ENCODE data around the gene FBXL5.
A peak's percentile ranks its signal among the peaks of the same experiment; 100 is the strongest.

The FBXL5 gene, protein sequence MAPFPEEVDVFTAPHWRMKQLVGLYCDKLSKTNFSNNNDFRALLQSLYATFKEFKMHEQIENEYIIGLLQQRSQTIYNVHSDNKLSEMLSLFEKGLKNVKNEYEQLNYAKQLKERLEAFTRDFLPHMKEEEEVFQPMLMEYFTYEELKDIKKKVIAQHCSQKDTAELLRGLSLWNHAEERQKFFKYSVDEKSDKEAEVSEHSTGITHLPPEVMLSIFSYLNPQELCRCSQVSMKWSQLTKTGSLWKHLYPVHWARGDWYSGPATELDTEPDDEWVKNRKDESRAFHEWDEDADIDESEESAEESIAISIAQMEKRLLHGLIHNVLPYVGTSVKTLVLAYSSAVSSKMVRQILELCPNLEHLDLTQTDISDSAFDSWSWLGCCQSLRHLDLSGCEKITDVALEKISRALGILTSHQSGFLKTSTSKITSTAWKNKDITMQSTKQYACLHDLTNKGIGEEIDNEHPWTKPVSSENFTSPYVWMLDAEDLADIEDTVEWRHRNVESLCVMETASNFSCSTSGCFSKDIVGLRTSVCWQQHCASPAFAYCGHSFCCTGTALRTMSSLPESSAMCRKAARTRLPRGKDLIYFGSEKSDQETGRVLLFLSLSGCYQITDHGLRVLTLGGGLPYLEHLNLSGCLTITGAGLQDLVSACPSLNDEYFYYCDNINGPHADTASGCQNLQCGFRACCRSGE

DNA sequence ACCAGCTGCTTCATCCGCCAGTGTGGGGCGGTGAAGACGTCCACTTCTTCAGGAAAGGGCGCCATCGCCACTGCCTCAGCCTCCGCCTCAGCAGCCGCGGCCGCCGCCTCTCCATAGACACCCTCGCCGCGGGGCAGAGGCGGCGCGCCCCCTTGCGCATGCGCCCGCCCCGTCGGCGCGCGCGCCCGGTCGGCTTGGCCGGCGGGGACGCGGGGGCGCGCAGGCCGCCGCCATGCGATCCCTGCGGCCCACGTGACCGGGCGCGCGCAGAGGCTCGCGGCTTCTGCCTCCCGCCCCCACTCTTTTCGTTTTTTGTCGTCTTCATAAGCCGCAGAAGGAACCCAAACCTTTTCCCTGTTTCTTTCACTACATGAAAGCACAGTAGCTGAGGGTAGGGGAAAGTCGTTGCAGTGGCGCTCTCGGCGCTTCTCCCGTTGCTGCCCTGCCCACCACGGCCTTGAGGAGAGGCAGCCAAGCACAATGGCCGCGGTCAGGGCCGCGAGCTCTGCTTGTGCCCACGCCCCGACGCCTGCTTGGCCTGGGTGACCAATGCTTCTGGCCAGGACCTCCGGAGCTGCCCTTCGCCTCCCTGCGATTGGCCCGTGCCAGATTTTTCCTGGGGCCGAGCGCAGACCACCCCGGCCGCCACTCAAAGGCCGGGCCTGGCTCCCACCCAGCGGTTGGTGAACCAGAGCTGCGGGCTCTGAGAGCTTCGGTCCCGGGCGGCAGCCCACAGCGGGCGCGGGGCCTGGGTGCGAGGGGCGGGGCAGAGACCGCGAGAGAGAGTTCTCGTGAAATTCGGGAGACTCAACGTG lies at the start of gene FBXL5:
FBXL5 (minus strand) TSS at position 135 of the 815 bp plus-strand sequence; CDS start at position 65, 70 bp downstream.
- peaks cover 15% of the 10 kb centered on the region for H3K4me1 ChIP-seq (ENCODE audit: control insufficient read depth, insufficient read depth, low read length)
- no peaks in the 10 kb centered on the region for H3K9me3 ChIP-seq (ENCODE audit: control insufficient read depth, low read length)
- H3K4me3 ChIP-seq (ENCODE audit: low read length): peak within 1 kb of the TSS; percentile 94
- peak within 1 kb of the TSS; percentile 96 for H3K9ac ChIP-seq (ENCODE audit: low read length)
- H3K27me3 ChIP-seq (ENCODE audit: control insufficient read depth, insufficient read depth, low read length): no peaks in the 10 kb centered on the region
- no peaks in the 10 kb centered on the region for H3K36me3 ChIP-seq (ENCODE audit: control insufficient read depth, insufficient read depth, low read length)

DNA sequence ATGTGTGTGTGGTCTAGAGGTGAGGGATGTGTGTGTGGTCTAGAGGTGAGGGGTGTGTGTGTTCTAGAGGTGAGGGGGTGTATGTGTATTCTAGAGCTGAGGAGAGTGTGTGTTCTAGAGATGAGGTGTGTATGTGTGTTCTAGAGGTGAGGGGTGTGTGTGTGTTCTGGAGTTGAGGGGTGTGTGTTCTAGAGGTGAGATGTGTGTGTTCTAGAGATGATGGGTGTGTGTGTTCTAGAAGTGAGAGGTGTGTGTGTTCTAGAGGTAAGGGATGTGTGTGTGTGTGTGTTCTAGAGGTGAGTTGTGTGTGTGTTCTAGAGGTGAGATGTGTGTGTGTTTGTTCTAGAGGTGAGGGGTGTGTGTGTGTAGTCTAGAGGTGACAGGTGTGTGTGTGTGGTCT lies 49.0 kb upstream of the FBXL5 start:
- H3K36me3 ChIP-seq (ENCODE audit: control insufficient read depth, insufficient read depth, low read length): no peaks in the 10 kb centered on the region
- H3K27me3 ChIP-seq (ENCODE audit: control insufficient read depth, insufficient read depth, low read length): no peaks in the 10 kb centered on the region
- no peaks in the 10 kb centered on the region for H3K9me3 ChIP-seq (ENCODE audit: control insufficient read depth, low read length)
- no peak overlapping the region for H3K4me3 ChIP-seq (ENCODE audit: low read length)
- H3K9ac ChIP-seq (ENCODE audit: low read length): no peak overlapping the region
- no peaks in the 10 kb centered on the region for H3K4me1 ChIP-seq (ENCODE audit: control insufficient read depth, insufficient read depth, low read length)

DNA sequence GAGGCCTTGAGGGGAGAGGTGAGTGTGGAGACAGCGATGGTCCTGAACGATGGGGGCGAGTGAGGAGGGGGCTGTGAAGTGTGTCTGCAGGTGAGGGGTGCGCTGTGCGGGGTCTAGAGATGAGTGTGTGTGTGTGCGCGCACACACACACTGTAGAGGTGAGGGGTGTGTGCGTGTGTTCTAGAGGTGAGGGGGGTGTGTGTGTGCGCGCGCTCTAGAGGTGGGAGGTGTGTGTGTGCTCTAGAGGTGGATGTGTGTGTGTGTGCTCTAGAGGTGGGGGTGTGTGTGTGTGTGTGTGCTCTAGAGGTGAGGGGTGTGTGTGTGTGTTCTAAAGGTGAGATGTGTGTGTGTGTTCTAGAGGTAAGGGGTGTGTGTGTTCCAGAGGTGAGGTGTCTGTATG lies 48.3 kb upstream of the FBXL5 start:
- H3K9me3 ChIP-seq (ENCODE audit: control insufficient read depth, low read length): no peaks in the 10 kb centered on the region
- H3K27me3 ChIP-seq (ENCODE audit: control insufficient read depth, insufficient read depth, low read length): no peaks in the 10 kb centered on the region
- no peak overlapping the region for H3K9ac ChIP-seq (ENCODE audit: low read length)
- H3K4me1 ChIP-seq (ENCODE audit: control insufficient read depth, insufficient read depth, low read length): no peaks in the 10 kb centered on the region
- H3K36me3 ChIP-seq (ENCODE audit: control insufficient read depth, insufficient read depth, low read length): no peaks in the 10 kb centered on the region
- no peak overlapping the region for H3K4me3 ChIP-seq (ENCODE audit: low read length)

DNA sequence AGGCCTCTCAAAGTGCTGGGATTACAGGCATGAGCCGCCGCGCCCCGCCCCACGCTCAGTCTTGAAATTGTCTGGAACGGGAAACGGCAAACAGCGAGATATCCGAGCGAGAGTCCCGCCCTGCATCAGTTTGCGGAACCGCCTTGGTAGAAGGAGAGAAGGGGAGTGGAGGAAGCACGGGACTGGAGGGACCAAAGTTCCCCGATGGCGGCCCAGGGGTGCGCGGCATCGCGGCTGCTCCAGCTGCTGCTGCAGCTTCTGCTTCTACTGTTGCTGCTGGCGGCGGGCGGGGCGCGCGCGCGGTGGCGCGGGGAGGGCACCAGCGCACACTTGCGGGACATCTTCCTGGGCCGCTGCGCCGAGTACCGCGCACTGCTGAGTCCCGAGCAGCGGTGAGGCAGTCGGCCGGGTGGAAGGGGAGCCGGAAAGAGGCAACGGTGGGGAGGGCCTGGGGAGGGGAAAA lies 47.8 kb upstream of the FBXL5 start, which contains the start of gene BST1:
BST1 (plus strand) TSS at position 125 of the 463 bp plus-strand sequence; CDS start at position 205, 80 bp downstream.
- no peaks in the 10 kb centered on the region for H3K36me3 ChIP-seq (ENCODE audit: control insufficient read depth, insufficient read depth, low read length)
- H3K4me3 ChIP-seq (ENCODE audit: low read length): peak within 1 kb of the TSS; percentile 3
- H3K9me3 ChIP-seq (ENCODE audit: control insufficient read depth, low read length): no peaks in the 10 kb centered on the region
- H3K27me3 ChIP-seq (ENCODE audit: control insufficient read depth, insufficient read depth, low read length): no peaks in the 10 kb centered on the region
- no peaks in the 10 kb centered on the region for H3K4me1 ChIP-seq (ENCODE audit: control insufficient read depth, insufficient read depth, low read length)
- no peak within 1 kb of the TSS for H3K9ac ChIP-seq (ENCODE audit: low read length)

DNA sequence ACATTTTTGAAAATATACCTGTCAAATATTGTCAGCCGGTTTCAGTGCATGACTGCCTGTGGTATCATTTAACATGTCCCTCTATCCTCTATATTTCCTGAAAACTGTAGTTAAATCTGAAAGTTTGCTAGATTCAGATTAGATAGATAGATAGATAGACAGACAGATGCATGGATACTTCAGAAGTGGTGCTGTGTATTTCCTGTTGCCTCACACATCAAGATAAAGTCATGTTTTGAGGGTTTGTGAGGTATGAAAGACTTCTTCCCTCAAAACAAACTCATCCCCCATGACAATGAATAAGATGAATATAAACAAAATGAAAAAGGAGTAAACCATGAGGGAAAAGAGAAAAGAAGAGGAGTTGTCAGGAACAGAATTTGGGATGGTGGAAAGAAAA lies 41.7 kb upstream of the FBXL5 start:
- H3K9ac ChIP-seq (ENCODE audit: low read length): no peak overlapping the region
- H3K4me3 ChIP-seq (ENCODE audit: low read length): no peak overlapping the region
- H3K36me3 ChIP-seq (ENCODE audit: control insufficient read depth, insufficient read depth, low read length): no peaks in the 10 kb centered on the region
- H3K4me1 ChIP-seq (ENCODE audit: control insufficient read depth, insufficient read depth, low read length): no peaks in the 10 kb centered on the region
- no peaks in the 10 kb centered on the region for H3K9me3 ChIP-seq (ENCODE audit: control insufficient read depth, low read length)
- H3K27me3 ChIP-seq (ENCODE audit: control insufficient read depth, insufficient read depth, low read length): no peaks in the 10 kb centered on the region

DNA sequence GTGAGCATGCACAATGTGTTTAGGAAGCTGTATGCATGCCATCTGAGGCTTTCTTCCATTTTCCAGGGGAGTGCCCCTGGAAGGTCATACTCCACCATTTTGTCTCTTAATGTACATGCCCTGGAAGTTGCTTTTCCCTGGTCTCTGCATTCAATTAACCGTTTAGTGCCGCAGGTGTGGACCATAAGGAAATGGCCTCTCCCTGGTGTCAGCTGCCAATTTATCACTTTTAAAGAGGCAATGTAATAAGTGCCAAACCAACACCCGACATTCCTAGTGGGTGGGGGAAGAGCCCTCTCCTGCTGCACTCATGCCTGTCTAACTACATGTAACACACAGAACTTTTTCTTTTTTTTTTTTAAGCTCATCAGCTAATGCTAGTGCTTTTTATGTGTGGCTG lies 40.6 kb upstream of the FBXL5 start:
- Histone ChIP-seq H3K27me3 (ENCODE audit: control insufficient read depth, insufficient read depth, low read length) (no peaks in the 10 kb centered on the region), H3K9ac (ENCODE audit: low read length) (no peak overlapping the region), H3K36me3 (ENCODE audit: control insufficient read depth, insufficient read depth, low read length) (no peaks in the 10 kb centered on the region), H3K4me3 (ENCODE audit: low read length) (no peak overlapping the region), H3K9me3 (ENCODE audit: control insufficient read depth, low read length) (no peaks in the 10 kb centered on the region), H3K4me1 (ENCODE audit: control insufficient read depth, insufficient read depth, low read length) (no peaks in the 10 kb centered on the region)

DNA sequence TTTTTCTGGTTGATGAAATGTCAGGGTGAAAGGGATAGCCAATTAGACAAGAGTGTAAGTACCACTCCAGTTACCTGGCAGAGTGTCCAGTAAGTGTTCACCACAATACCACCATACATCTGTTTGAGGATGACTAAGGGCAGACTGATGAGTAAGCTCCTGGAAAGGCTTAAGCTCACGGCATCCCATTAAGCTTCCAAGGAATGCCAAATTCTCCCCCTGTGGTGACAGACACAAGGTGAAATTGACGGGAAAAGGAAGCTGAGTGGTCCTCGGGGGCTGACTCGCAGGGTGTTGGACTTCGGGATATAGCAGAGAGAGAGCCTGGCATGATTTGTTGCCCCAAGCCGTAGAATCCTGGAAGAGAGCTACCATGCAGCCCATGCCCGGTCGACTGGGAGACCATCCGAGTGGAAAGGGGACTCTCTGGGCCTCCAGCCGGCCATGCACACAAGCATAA lies 40.1 kb upstream of the FBXL5 start:
- no peaks in the 10 kb centered on the region for H3K27me3 ChIP-seq (ENCODE audit: control insufficient read depth, insufficient read depth, low read length)
- no peak overlapping the region for H3K4me3 ChIP-seq (ENCODE audit: low read length)
- H3K4me1 ChIP-seq (ENCODE audit: control insufficient read depth, insufficient read depth, low read length): no peaks in the 10 kb centered on the region
- no peak overlapping the region for H3K9ac ChIP-seq (ENCODE audit: low read length)
- no peaks in the 10 kb centered on the region for H3K9me3 ChIP-seq (ENCODE audit: control insufficient read depth, low read length)
- H3K36me3 ChIP-seq (ENCODE audit: control insufficient read depth, insufficient read depth, low read length): no peaks in the 10 kb centered on the region

DNA sequence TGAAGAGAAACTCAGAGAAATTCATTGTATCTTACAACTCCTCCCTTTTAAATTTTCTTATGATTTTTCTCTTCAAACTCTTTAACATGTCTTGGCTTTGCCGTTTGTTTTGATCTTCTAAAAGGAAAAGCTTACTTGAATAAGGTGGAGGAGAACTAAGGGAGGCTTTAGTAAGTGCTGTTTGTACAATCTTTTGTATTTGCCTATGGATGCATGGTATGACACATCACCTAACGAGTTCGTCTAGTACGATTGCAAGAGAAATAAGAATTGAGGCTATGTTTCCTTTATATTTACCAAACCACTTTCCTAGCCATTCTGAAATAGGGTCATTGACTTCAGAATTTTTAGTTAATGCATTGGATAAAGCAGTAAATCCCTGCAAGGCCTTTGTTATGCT lies 39.3 kb upstream of the FBXL5 start:
- no peaks in the 10 kb centered on the region for H3K9me3 ChIP-seq (ENCODE audit: control insufficient read depth, low read length)
- no peak overlapping the region for H3K9ac ChIP-seq (ENCODE audit: low read length)

DNA sequence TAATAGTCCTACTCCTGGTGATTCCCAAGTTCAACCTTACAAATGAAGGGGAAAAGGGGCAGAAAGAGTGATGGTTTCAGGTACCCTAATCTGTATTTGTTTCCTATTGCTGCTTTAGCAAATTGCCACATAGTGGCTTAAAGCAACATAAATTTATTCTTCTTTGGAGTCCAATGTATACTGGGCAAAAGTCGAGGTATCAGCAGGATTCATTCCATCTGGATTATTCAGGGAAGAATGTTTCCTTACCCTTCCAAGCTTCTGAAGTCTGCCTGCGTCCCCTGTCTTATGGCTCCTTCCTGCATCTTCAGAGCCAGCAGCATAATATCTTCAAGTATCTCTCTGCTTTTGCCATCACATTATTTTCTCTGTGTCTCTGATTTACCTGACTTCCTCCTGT lies 37.4 kb upstream of the FBXL5 start:
- Histone ChIP-seq H3K9me3 (ENCODE audit: control insufficient read depth, low read length) (no peaks in the 10 kb centered on the region), H3K27me3 (ENCODE audit: control insufficient read depth, insufficient read depth, low read length) (no peaks in the 10 kb centered on the region), H3K36me3 (ENCODE audit: control insufficient read depth, insufficient read depth, low read length) (no peaks in the 10 kb centered on the region), H3K4me3 (ENCODE audit: low read length) (no peak overlapping the region), H3K4me1 (ENCODE audit: control insufficient read depth, insufficient read depth, low read length) (no peaks in the 10 kb centered on the region), H3K9ac (ENCODE audit: low read length) (no peak overlapping the region)

More for the DNA sequence above, 39.3 kb upstream of the FBXL5 start:
- H3K27me3 ChIP-seq (ENCODE audit: control insufficient read depth, insufficient read depth, low read length): no peaks in the 10 kb centered on the region
- H3K4me3 ChIP-seq (ENCODE audit: low read length): no peak overlapping the region
- no peaks in the 10 kb centered on the region for H3K36me3 ChIP-seq (ENCODE audit: control insufficient read depth, insufficient read depth, low read length)
- no peaks in the 10 kb centered on the region for H3K4me1 ChIP-seq (ENCODE audit: control insufficient read depth, insufficient read depth, low read length)

DNA sequence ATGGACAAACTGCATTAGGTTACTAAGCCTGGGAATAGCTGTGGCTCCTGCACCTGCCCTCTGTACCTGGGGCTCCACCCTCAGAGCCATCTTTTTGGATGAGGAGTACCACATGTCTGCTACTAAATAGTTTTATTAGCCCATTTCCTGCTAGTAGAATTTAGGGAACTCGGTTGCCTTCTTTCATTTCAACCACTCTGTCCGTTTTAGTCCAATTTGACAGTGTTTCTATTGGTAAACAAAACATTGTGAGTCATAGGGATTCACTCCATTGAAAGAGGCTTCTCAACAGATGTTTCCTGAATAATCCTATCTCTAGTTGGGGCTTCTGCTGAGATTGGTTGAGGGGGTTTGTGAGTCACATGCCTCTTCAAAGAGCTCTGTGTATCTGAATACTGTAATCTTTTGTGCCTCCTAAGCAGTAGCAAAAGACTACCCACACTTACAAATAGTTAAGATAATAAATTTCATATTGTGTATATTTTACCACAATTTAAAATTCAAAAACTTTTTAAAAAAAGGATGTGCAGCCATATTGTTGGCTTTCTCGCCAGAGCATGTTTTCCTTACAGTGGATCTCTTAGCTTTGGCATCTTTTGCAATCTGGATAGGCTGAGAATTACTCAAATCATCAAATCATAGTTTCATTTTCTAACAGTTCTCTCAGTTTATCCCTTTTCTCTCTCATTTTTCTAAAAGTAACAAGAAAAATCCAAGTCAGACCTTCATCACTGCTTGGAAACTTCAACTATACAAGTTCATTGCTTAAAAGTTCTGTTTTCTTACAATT lies 36.4 kb upstream of the FBXL5 start:
- no peaks in the 10 kb centered on the region for H3K9me3 ChIP-seq (ENCODE audit: control insufficient read depth, low read length)
- H3K4me3 ChIP-seq (ENCODE audit: low read length): no peak overlapping the region
- H3K9ac ChIP-seq (ENCODE audit: low read length): no peak overlapping the region
- H3K4me1 ChIP-seq (ENCODE audit: control insufficient read depth, insufficient read depth, low read length): no peaks in the 10 kb centered on the region
- no peaks in the 10 kb centered on the region for H3K27me3 ChIP-seq (ENCODE audit: control insufficient read depth, insufficient read depth, low read length)
- no peaks in the 10 kb centered on the region for H3K36me3 ChIP-seq (ENCODE audit: control insufficient read depth, insufficient read depth, low read length)
